ENCODE measurements around the gene CCDC57.

CCDC57 gene

GRCh38 chr17:82101767-82102679 is 110.6 kb downstream of the CCDC57 start:
- no peak for DNase-seq

DNA sequence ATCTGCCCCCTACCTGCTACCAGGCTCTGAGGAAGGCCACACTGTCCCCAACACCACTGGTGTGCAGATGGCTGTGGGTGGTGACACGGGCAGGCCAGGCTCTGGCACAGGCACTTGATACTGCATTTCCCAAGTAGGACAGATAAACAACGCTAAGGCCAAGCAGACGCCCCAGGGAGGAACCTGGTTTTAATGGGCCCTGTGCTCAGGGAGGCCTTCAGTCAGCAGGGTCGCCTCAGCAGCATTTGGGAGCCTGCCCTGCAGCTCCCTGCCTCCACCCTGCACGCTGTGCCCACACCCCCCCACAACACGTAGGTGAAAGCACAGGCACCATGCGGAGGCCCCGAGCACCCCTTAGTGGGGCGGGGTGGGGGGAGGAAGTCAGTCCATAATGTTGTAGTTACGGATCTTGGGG is 111.3 kb downstream of the CCDC57 start:
- DNase-seq, result no peak

GRCh38 chr17:82100502-82101298 is 111.9 kb downstream of the CCDC57 start:
- DNase-seq, result no peak

GRCh38 chr17:82098939-82099763 is 113.5 kb downstream of the CCDC57 start:
- DNase-seq, result no peak

GRCh38 chr17:82098169-82098938 is 114.3 kb downstream of the CCDC57 start, which contains the start of gene FASN:
Gene FASN, minus strand, starts transcription at chr17:82098236. Its CDS starts 1,791 bp downstream, at chr17:82096445.
- peak; percentile 92 to 93 for DNase-seq

DNA sequence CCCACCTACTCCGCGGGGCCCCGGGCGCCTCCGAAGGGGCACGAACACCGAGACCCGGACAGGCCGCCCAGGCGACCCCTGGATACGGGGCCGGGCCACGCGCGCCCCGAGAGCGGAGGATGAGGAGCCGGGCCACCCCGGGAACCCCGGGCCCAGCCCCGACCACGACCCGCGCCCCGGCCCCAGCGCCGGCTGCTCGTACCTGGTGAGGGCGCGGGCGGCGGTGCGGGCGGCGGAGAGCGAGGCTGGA is 114.8 kb downstream of the CCDC57 start:
- peak; percentile 49 to 67 for DNase-seq

GRCh38 chr17:82097184-82097918 is 115.3 kb downstream of the CCDC57 start:
- DNase-seq, result peak in 1 of 2 donors; percentile 34

DNA sequence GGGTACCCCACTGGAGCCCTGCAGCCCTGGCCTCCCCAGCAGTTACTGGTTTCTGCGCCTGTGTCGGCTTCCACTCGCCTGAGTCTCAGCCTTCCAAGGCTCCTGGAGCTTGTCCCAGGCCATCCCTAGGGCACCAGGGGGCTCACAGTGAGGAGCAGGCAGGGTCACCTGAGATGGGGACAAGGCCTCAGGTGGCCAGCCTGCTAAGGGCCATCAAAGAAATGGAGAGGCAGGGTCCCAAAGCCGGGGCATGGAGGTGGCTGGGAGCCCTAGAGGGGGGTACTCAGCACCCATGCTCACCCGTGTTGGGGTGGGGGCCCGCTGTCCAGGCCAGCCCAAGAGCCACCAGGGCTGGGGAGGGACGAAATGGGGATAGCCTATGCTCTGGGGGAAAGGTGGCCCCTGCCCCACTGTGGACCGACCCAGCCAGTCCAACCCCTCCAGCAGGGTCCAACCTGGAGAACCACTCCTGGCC is 115.9 kb downstream of the CCDC57 start:
- no peak for DNase-seq

DNA sequence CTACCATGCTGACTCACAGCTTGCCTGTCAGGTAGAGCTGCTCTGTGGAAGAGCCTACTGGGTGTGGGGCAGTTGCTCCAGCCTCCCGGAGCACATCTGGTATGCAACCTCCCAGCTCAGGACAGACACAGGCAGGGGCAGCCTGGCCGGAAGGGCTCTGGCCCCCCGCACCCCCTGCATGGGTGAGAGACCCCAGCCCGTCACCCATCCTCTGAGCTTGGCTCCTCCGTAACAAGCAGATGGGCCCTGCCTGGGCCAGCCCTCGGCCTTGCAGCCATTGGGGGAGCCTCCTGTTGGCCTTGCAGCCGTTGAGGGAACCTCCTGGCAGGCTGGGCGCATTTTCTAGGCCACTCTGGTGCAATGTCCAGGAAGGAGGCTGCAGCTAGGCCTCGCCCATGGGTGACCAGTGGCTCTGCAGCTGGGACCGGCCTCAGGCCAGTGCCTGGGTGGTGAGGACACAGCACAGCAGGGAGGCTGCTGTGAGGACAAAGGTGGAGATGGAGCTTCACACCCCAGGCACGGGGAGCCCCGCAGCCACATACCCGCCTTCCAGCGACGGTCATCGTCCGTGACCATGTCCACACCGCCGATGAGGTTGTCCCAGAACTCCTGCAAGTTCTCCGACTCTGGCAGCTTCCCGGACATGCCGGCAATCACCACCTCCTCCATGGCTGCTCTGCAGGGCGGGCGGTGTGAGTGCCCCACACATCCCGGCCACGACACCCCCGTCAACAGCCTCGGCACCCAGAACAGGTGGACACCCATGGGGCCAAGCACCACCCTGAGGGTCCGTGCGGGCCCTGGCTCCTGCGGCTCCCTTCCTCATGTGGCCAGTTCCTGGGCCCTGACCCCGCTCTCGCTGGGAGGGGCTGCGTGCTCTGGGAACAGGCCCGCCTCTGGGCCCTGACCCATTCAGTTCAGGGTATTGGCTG is 116.6 kb downstream of the CCDC57 start:
- no peak for DNase-seq

- DNase-seq, result no peak
Observed at GRCh38 chr17:82094931-82095776, 117.5 kb downstream of the CCDC57 start.

- no peak for DNase-seq
Observed at GRCh38 chr17:82092995-82093751, 119.5 kb downstream of the CCDC57 start.

DNA sequence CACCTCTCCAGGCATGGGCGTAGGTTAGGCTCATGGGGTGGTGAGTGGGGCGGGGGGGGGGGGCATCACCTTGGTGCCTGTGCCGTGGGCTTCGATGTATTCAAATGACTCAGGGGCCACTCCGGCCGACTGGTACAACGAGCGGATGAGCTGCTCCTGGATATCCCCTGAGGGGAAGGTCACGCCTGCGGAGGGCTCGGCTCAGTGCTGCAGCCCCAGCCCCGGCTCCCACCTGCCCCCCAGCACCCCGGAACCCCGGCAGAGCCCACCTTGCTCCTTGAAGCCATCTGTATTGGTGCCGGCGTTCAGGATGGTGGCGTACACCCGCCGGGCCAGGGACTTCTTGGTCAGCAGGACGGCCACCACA is 120.0 kb downstream of the CCDC57 start:
- no peak for DNase-seq

DNA sequence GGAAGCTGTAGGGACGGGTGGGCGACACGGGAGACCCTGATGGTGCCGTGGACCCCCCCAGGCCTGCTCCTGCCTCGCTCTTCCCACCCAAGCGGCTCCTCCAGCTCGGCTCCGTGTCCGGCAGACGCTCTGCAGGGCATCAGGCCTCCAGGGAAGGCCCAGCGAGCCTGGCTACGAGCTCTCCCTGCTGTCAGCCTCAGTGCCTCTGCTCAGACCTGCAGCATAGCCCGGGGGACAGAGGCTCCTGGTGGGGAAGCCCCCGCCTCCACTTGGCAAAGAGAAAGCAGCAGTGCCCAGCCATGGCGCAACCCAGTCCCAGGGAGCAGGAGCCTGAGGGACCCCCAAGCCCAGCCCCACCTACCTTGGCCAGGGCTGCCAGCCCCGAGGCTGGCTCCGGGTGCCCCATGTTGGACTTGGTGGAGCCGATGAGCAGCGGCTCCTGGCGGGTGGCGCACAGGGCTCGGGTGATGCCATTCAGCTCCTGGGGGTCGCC is 120.5 kb downstream of the CCDC57 start:
- DNase-seq, result no peak

GRCh38 chr17:82091264-82092066 is 121.2 kb downstream of the CCDC57 start:
- no peak for DNase-seq

GRCh38 chr17:82090549-82091263 is 121.9 kb downstream of the CCDC57 start:
- no peak for DNase-seq

- no peak for DNase-seq
Observed at GRCh38 chr17:82089723-82090548, 122.7 kb downstream of the CCDC57 start.

Measured in activated CD4-positive, alpha-beta T cell treated with anti-CD3 and anti-CD28 coated beads for 4 hours (primary cell).